ENCODE data around the gene LMO1.

- TF ChIP-seq SMC3 (conservative IDR thresholded peaks at IDR 0.05; ENCODE audit: insufficient read depth, low read depth, low read length): no peak
- TF ChIP-seq TAF1 (IDR thresholded peaks at IDR 0.05; ENCODE audit: control insufficient read depth, extremely low read depth, insufficient read depth, low read length, severe bottlenecking): no peak
- no peak for TF ChIP-seq SIX5 (IDR thresholded peaks at IDR 0.05; ENCODE audit: borderline replicate concordance in 1 of 2, insufficient read depth in 1 of 2, low read depth in 1 of 2, low read length in 2 of 2)
- TF ChIP-seq E2F4 (CRISPR knock-in tag; IDR thresholded peaks at IDR 0.05; ENCODE audit: low read depth): no peak
- TF ChIP-seq CTCF (IDR thresholded peaks at IDR 0.05 in 2 of 3, conservative IDR thresholded peaks at IDR 0.05 in 1 of 3; ENCODE audit: insufficient read depth in 2 of 3, low read depth in 1 of 3, low read length in 3 of 3): no peak
- no peak for TF ChIP-seq ZBTB40 (IDR thresholded peaks at IDR 0.05)
- no peak for TF ChIP-seq ZBTB40 (CRISPR knock-in tag; IDR thresholded peaks at IDR 0.05)
- no peak for TF ChIP-seq ERF (CRISPR knock-in tag; IDR thresholded peaks at IDR 0.05)
- no peak for TF ChIP-seq ZNF239 (CRISPR knock-in tag; IDR thresholded peaks at IDR 0.05)
- no peak for TF ChIP-seq IRF9 (tag; IDR thresholded peaks at IDR 0.05)
- TF ChIP-seq LEF1 (IDR thresholded peaks at IDR 0.05): no peak
- no peak for TF ChIP-seq BHLHE40 (IDR thresholded peaks at IDR 0.05; ENCODE audit: low read length)
These were observed 34.1 kb downstream of the LMO1 start for GRCh38 chr11:8229299-8230177.
